ENCODE results near the gene SH3GL2. TPM values are rescaled to one million over a fixed set of nuclear protein-coding genes. Genes with fewer than 3 reads are reported as not detected.

SH3GL2 gene
- total and polyA plus RNA-seq, 2 donors (not counting 3 experiments of a cell fraction or from before 2014, with no cell fraction given): 0.12 TPM; not detected in 1

DNA sequence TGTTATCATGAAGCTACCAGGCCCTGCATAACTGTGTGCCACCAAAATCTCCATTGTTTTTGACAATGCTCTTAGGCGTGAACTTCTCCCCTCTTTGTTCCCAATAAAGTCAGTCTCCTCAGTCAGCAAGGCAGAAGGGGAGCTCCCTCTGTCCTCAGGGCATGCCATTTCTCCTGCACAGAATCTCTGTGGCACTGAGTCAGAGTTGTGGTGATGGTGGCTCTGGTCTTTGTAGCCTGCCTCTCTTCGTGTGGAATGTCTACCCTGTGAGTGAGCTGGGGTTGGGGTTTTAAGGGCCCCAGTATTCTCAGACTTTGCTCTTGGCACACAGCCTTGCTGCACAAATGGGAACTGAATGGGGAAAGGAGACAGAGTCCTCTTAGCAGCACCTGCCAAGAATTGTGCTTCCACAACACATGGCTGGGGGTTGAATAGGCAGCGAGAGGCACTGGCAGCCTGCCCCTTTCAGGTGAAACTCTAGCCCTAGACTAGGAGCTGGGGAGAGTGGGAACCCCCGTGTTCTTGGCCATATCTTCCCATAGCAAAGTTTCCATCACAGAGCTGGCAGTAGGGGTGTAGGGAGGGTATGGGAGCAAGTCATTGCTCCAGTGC is 146.6 kb downstream of the SH3GL2 start:
- DNase-seq (ENCODE audit: low read depth, low spot score): no peak
- H3K9me1 ChIP-seq (replicated peaks; ENCODE audit: control insufficient read depth, extremely low read depth, insufficient read depth, low read length): no peaks in the 10 kb centered on the region
- no peak overlapping the region for H3K4me2 ChIP-seq (ENCODE audit: insufficient read depth, low read length)
- no peaks in the 10 kb centered on the region for H3K9me3 ChIP-seq (replicated peaks; ENCODE audit: control insufficient read depth, insufficient read depth, low read length)
- FAIRE-seq: no peak
- H3K4me1 ChIP-seq (ENCODE audit: control insufficient read depth, extremely low read depth, insufficient read depth, low read length): no peaks in the 10 kb centered on the region
- H3K27me3 ChIP-seq (ENCODE audit: control insufficient read depth in 2 of 2, insufficient read depth in 2 of 2, low read length in 2 of 2): no peaks in the 10 kb centered on the region
- H3K9ac ChIP-seq (replicated peaks; ENCODE audit: extremely low read depth, insufficient read depth, low read length): no peak overlapping the region
- H3K79me2 ChIP-seq (ENCODE audit: control insufficient read depth, insufficient read depth, low read length): no peaks in the 10 kb centered on the region
- ChIA-PET CTCF (no interaction called here), POLR2A (no interaction called here)
- TF ChIP-seq MYC (IDR thresholded peaks at IDR 0.05; ENCODE audit: low read depth, low read length): no peak
- no peak for TF ChIP-seq FOS (IDR thresholded peaks at IDR 0.05; ENCODE audit: borderline replicate concordance, insufficient read depth, low read length)
- no peak for TF ChIP-seq JUN (IDR thresholded peaks at IDR 0.05; ENCODE audit: borderline replicate concordance, insufficient read depth, insufficient read length, low read depth)
- TF ChIP-seq, protein P1, sequence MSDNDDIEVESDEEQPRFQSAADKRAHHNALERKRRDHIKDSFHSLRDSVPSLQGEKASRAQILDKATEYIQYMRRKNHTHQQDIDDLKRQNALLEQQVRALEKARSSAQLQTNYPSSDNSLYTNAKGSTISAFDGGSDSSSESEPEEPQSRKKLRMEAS (IDR thresholded peaks at IDR 0.05; ENCODE audit: insufficient read depth, insufficient read length): no peak
- TF ChIP-seq EZH2 (IDR thresholded peaks at IDR 0.05; ENCODE audit: borderline replicate concordance, low read depth, low read length, severe bottlenecking): no peak
- TF ChIP-seq POLR2A (IDR thresholded peaks at IDR 0.05; ENCODE audit: low read depth, low read length): no peak
- TF ChIP-seq CTCF (IDR thresholded peaks at IDR 0.05; ENCODE audit: extremely low read depth in 1 of 2, insufficient read depth in 1 of 2, low read depth in 1 of 2, low read length in 2 of 2): no peak
- TF ChIP-seq POLR2AphosphoS5 (IDR thresholded peaks at IDR 0.05; ENCODE audit: insufficient read depth, low read depth, low read length): no peak
- TF ChIP-seq GATA2 (IDR thresholded peaks at IDR 0.05; ENCODE audit: insufficient read depth, insufficient read length, low read depth, low read length): no peak
- no peak overlapping the region for H3K4me3 ChIP-seq (replicated peaks in 1 of 3; ENCODE audit: insufficient read depth in 1 of 3, low read depth in 1 of 3, low read length in 3 of 3)
- no peak overlapping the region for H2AFZ ChIP-seq (ENCODE audit: low read depth, low read length)
- no TSS peak for BruUV-seq (replicated peaks)
- H4K20me1 ChIP-seq (replicated peaks; ENCODE audit: control insufficient read depth, extremely low read depth, insufficient read depth, low read length): no peaks in the 10 kb centered on the region
- no peak overlapping the region for H3K27ac ChIP-seq (ENCODE audit: insufficient read depth, low read depth, low read length)
- intact Hi-C loops (cut with micrococcal nuclease) (no loop called here), dilution Hi-C loops (cut with MboI; ENCODE audit: extremely low pct_ligation_motif_present, low sequenced_read_pairs) (no loop called here)
- no peaks in the 10 kb centered on the region for H3K36me3 ChIP-seq (ENCODE audit: control insufficient read depth in 2 of 2, extremely low read depth in 1 of 2, insufficient read depth in 2 of 2, low read length in 2 of 2)
